Left lung (tissue), 14 donors: ENCODE measurements around the gene TESK2. TPM values are rescaled to one million over a fixed set of nuclear protein-coding genes. Genes with fewer than 3 reads are reported as not detected.
A peak's percentile ranks its signal among the peaks of the same experiment; 100 is the strongest.

ENCODE experiments used
- ATAC-seq: fragments of 200-7000 bp; cut with Tn5 transposase; one replicate; pipeline ENCODE4 v1.9.1; 2020; ENCODE audit warnings: moderate library complexity
- DNase-seq, 4 donors: peaks; one replicate each; pipeline ENCODE4 v3.0.0-alpha.2; 2013 to 2020
- H3K27ac ChIP-seq, 2 donors: fragments of 200-600 bp; sonication (generic) in 1 of 2; one replicate each; pipeline versions ENCODE4 v1.5.0 to v1.8.0; 2020 to 2021
- H3K27me3 ChIP-seq, 2 donors: fragments of 200-600 bp; sonication (generic) in 1 of 2; one replicate each; pipeline versions ENCODE4 v1.5.0 to v1.8.0; 2020 to 2021
- H3K36me3 ChIP-seq, 2 donors: fragments of 200-600 bp; sonication (generic) in 1 of 2; one replicate each; pipeline versions ENCODE4 v1.5.0 to v1.8.0; 2020 to 2021
- H3K4me1 ChIP-seq, 2 donors: fragments of 200-600 bp; one replicate each; pipeline ENCODE4 v1.8.0; 2021
- H3K4me3 ChIP-seq, 2 donors: fragments of 200-600 bp; sonication (generic) in 1 of 2; one replicate each; pipeline versions ENCODE4 v1.5.0 to v1.8.0; 2020 to 2021; ENCODE audit warnings: mild to moderate bottlenecking in 1 of 2
- H3K9me3 ChIP-seq, 2 donors: fragments of 200-600 bp; sonication (generic) in 1 of 2; one replicate each; pipeline versions ENCODE4 v1.5.0 to v1.8.0; 2020 to 2021
- intact Hi-C, 2 donors: fragments of 100-400 bp; cut with DNase I; formaldehyde crosslinking; loops; one replicate each; pipeline versions ENCODE4 v1.11.2 to v1.14.2; 2022
- long read RNA-seq, 12 donors: library from polyadenylated mRNA in 2 of 12; unstranded in 2 of 12; transcript quantifications; one replicate each; pipeline ENCODE4 v2.0.0 and lab custom pipeline, GENCODE V29; 2019 to 2026
- polyA plus RNA-seq, 6 donors: library from polyadenylated mRNA; unstranded; fragments of 120-200 nt; gene quantifications; one replicate each; pipeline ENCODE4 v1.2.1, GENCODE V29; 2013; ENCODE audit not compliant: insufficient read length in 6 of 6
- total RNA-seq, 2 donors: library from RNA; stranded (reverse); fragmentation: NEBNext Ultra II Directional; extraction: Animal tissue kit (Norgen Biotek cat#: 25700); gene quantifications; one replicate each; pipeline ENCODE4 v1.2.1, GENCODE V29; 2021
- TF ChIP-seq, protein P1 (sequence below), 2 donors: fragments of 200-600 bp; sonication (generic) in 1 of 2; IDR thresholded peaks; one replicate each; pipeline versions ENCODE4 v1.5.0 to v1.8.0; 2021; ENCODE audit warnings: antibody characterized with exemption in 2 of 2
- donor health status: DM: no; HTN: yes; CAD: no.
- donor health status: DM: no; HTN: no; CAD: no.

Gene TESK2, protein sequence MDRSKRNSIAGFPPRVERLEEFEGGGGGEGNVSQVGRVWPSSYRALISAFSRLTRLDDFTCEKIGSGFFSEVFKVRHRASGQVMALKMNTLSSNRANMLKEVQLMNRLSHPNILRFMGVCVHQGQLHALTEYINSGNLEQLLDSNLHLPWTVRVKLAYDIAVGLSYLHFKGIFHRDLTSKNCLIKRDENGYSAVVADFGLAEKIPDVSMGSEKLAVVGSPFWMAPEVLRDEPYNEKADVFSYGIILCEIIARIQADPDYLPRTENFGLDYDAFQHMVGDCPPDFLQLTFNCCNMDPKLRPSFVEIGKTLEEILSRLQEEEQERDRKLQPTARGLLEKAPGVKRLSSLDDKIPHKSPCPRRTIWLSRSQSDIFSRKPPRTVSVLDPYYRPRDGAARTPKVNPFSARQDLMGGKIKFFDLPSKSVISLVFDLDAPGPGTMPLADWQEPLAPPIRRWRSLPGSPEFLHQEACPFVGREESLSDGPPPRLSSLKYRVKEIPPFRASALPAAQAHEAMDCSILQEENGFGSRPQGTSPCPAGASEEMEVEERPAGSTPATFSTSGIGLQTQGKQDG
- total RNA-seq (1 to 10 TPM; 4.3 to 5.9 TPM), polyA plus RNA-seq (10 to 100 TPM in 3 of 6 donors, 1 to 10 TPM in 3; 8.5 to 12.5 (median 10.2) TPM)
- long read RNA-seq, donor 1, partial matches to known transcripts = 616 of 658 reads
- long read RNA-seq, donor 1, other reads (novel, unspliced or antisense) = 40 of 658 reads
- long read RNA-seq, donor 2, partial matches to known transcripts = 423 of 831 reads
- long read RNA-seq, donor 2, other reads (novel, unspliced or antisense) = 408 of 831 reads
- long read RNA-seq, donor 3 = 0 reads
- long read RNA-seq, donor 4 = 0 reads
- long read RNA-seq, donor 5, partial matches to known transcripts = 368 of 389 reads
- long read RNA-seq, donor 5, other reads (novel, unspliced or antisense) = 20 of 389 reads
- long read RNA-seq, donor 6, partial matches to known transcripts = 371 of 405 reads
- long read RNA-seq, donor 6, other reads (novel, unspliced or antisense) = 34 of 405 reads
- long read RNA-seq, donor 7 = 0 reads
- long read RNA-seq, donor 8 = 0 reads
- long read RNA-seq, donor 9 = 0 reads
- long read RNA-seq, donor 10 = 0 reads
- long read RNA-seq, donor 11, partial matches to known transcripts = 145 of 154 reads
- long read RNA-seq, donor 11, other reads (novel, unspliced or antisense) = 8 of 154 reads
- long read RNA-seq, donor 12 = 0 reads

DNA sequence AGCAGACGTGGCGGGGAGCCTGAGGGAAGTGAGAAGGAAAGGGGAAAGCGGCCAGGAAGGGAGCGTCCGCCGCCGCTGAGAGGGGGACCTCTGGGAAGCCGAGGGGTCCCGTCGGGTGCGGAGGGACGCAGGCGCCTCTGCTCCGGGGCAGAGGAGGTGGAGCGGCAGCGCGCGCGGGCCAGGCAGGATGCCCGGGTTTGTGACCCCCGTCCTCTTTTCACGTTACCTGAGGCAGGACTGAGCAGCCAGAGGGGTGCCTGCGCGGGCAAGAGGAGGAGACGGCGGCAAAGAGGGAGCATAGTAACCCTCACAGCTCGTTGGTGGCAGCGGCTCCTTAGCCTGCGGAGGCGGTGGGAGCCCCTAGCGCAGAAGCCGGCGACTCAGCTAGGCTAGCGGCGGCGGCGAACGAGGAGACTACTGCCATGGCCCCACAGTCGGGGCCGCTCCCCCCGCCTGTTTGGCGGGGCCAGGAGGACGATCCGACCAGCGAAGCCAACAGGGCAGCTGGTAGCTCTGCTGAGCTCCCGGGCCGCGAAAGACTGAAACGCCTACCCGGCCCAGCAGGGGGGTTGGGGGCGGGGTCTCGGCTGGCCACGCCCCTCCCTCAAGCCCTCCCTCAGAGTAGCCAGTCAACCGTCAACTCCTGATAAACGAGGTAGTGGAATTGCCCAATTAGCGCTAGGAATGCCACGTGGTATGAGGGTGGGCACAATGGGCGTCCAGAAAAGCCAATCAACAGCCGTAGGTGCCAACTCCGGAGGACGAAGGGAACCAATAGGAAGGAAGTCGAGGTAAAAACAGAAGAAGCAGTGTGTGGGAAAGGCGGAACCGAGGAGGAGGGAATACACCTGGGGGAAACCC lies at the start of gene TESK2:
TESK2 (minus strand) TSS at position 538 of the 861 bp plus-strand sequence. CDS start 33,378 bp downstream, outside the sequence.
- Histone ChIP-seq H3K27ac (peak within 1 kb of the TSS; percentile 76 to 81), H3K27me3 (no peaks in the 10 kb centered on the region), H3K36me3 (no peaks in the 10 kb centered on the region), H3K9me3 (no peaks in the 10 kb centered on the region), H3K4me3 (peak within 1 kb of the TSS; percentile 77 to 90), H3K4me1 (peaks cover 5 to 24% of the 10 kb centered on the region in 2 donors)
- intact Hi-C loops = loop anchor here in 1 of 2 donors (5.0 to 10.0 kb wide), 3 partner anchors 129 to 476 kb away; partner anchors contain the start of genes HECTD3 and UROD
- DNase-seq (peak; percentile 96 to 99 (median 98)), ATAC-seq (peak; percentile 98)
- TF ChIP-seq, protein P1, sequence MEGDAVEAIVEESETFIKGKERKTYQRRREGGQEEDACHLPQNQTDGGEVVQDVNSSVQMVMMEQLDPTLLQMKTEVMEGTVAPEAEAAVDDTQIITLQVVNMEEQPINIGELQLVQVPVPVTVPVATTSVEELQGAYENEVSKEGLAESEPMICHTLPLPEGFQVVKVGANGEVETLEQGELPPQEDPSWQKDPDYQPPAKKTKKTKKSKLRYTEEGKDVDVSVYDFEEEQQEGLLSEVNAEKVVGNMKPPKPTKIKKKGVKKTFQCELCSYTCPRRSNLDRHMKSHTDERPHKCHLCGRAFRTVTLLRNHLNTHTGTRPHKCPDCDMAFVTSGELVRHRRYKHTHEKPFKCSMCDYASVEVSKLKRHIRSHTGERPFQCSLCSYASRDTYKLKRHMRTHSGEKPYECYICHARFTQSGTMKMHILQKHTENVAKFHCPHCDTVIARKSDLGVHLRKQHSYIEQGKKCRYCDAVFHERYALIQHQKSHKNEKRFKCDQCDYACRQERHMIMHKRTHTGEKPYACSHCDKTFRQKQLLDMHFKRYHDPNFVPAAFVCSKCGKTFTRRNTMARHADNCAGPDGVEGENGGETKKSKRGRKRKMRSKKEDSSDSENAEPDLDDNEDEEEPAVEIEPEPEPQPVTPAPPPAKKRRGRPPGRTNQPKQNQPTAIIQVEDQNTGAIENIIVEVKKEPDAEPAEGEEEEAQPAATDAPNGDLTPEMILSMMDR (IDR thresholded peaks at IDR 0.05) = peak; percentile 15 to 50

DNA sequence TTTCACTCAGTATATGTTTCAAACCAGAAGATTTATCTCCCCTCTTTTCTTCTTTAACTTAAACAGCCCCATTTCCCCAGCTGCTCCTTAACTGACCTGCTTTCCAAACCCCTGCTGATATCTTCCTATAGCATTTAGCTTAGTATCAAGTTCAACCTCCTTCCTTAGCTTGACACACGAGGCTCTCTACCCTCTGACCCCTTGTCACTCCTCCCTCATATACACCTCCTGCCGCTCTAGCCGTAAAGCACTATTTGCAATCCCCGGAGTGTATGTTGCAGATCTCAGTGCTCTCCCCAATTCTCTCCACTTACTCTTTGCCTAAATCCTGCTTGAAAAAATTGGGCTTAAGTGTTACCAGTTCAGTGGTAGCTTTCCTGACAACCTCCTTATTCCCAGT lies 45.9 kb upstream of the TESK2 start:
- TF ChIP-seq, protein P1 (IDR thresholded peaks at IDR 0.05) = no peak
- Histone ChIP-seq H3K27me3 (no peaks in the 10 kb centered on the region), H3K27ac (no peak overlapping the region), H3K36me3 (no peaks in the 10 kb centered on the region), H3K4me3 (no peak overlapping the region), H3K9me3 (no peaks in the 10 kb centered on the region), H3K4me1 (peaks cover 0 to 6% of the 10 kb centered on the region in 2 donors)
- DNase-seq (no peak), ATAC-seq (no peak)
- intact Hi-C loops = no loop called here

DNA sequence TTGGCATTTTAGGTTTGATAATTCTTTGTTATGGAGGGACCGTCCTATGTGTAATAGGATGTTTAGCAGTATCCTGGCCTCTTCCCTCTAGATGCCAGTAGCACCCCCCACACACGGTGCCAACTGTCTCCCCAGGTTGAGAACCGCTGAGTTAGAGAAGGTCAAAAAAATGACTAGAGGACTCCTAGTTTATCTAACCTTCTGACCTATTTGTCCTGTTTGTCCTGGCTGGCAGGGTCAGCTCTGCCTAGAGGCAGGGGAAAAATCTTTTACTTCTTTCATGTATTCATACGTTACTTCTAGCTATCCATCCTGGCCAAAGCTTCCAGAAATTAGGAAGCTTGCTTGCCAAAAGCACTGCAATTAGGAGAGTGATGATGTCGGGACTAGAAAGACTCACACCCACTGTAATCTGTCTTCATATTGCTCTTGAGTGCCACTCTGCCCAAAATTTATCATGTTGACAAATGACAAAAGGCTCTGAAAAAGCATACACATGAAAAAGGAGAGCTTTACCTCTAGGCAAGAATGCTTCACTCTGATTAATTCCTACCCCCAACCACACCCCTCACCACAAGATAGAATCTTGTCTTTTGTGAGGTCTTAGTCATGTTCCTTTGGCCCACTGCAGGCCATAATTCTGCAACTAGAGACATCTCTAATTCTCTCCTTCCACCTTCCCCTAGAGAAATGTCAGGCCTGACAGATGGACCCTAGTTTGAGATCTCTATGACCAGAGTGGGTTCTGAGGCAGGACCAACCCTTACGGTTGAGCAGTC lies 45.2 kb upstream of the TESK2 start:
- no peak for DNase-seq
- ATAC-seq = no peak
- TF ChIP-seq, protein P1 (IDR thresholded peaks at IDR 0.05) = no peak
- Histone ChIP-seq H3K36me3 (no peaks in the 10 kb centered on the region), H3K27me3 (no peaks in the 10 kb centered on the region), H3K4me3 (no peak overlapping the region), H3K9me3 (no peaks in the 10 kb centered on the region), H3K4me1 (peaks cover 0 to 4% of the 10 kb centered on the region in 2 donors), H3K27ac (no peak overlapping the region)
- intact Hi-C loops = no loop called here

DNA sequence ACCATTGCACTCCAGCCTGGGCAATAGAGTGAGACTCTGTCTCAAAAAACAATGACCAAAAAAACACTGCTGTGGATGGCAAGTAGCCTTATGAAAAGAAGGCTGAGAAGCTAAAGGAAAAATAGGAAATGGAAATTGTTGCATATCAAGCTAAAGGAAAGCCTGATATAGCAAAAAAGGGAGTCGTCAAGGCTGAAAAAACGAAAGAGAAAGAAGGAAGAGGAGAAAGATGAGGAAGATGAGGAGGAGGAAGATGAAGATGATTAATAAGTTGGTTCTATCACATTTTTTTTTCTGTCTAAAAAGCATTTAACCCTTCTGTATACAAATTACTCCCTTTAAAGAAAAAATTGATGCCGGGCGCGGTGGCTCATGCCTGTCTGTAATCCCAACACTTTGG lies 40.9 kb upstream of the TESK2 start:
- ATAC-seq = no peak
- Histone ChIP-seq H3K9me3 (no peaks in the 10 kb centered on the region), H3K4me1 (no peaks in the 10 kb centered on the region), H3K4me3 (no peak overlapping the region), H3K27ac (no peak overlapping the region), H3K36me3 (no peaks in the 10 kb centered on the region), H3K27me3 (no peaks in the 10 kb centered on the region)
- intact Hi-C loops = no loop called here
- TF ChIP-seq, protein P1 (IDR thresholded peaks at IDR 0.05) = no peak
- no peak for DNase-seq
